Ovary (tissue), 3 donors: ENCODE measurements around the gene ZNF800.

Source experiments
- POLR2A ChIP-seq: fragments of 450-650 bp; IDR thresholded peaks from one replicate; pipeline ENCODE4 v1.6.1; 2017; ENCODE audit warnings: antibody characterized with exemption, mild to moderate bottlenecking, moderate library complexity
- TF ChIP-seq, protein P1 (sequence below), 3 donors: fragments of 450-650 bp in 2 of 3; fragments of 200-600 bp in 1 of 3; IDR thresholded peaks; one replicate each; pipeline versions ENCODE4 v1.5.1 to v1.8.0; 2016 to 2022; ENCODE audit warnings: antibody characterized with exemption in 3 of 3, mild to moderate bottlenecking in 1 of 3
- donor health status: DM: no; HTN: no; CAD: no.

DNA sequence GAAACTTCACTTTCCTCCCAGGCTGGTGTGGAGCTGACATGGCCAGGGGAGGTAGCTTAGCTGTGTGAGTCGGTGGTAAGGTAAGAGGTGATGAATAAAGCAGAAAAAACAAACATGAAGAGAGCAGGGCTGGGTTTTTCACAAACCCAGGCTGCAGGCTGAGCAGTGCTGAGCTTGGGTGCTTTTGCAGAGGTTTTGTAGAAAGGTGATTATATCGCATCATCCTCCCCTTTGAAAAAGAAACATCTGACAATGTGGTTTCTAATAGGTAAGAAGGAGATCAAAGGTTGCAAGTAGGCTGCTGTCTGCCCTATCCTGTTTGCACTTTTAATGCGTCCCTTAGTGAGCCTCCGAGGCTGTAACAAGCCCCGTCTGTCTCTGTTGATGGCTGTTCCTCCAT lies 70.2 kb downstream of the ZNF800 start:
- TF ChIP-seq, protein P1, sequence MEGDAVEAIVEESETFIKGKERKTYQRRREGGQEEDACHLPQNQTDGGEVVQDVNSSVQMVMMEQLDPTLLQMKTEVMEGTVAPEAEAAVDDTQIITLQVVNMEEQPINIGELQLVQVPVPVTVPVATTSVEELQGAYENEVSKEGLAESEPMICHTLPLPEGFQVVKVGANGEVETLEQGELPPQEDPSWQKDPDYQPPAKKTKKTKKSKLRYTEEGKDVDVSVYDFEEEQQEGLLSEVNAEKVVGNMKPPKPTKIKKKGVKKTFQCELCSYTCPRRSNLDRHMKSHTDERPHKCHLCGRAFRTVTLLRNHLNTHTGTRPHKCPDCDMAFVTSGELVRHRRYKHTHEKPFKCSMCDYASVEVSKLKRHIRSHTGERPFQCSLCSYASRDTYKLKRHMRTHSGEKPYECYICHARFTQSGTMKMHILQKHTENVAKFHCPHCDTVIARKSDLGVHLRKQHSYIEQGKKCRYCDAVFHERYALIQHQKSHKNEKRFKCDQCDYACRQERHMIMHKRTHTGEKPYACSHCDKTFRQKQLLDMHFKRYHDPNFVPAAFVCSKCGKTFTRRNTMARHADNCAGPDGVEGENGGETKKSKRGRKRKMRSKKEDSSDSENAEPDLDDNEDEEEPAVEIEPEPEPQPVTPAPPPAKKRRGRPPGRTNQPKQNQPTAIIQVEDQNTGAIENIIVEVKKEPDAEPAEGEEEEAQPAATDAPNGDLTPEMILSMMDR (IDR thresholded peaks at IDR 0.05): no peak
- TF ChIP-seq POLR2A: no peak
